Coronary artery (tissue), 2 donors: ENCODE measurements around the gene CSK.
A peak's percentile ranks its signal among the peaks of the same experiment; 100 is the strongest.

Experiments
- DNase-seq: peaks from one replicate; pipeline ENCODE4 v3.0.0-alpha.2; 2017; ENCODE audit warnings: low spot score
- H3K27ac ChIP-seq, 2 donors: fragments of 200-600 bp; sonication (generic); one replicate each; pipeline ENCODE4 v1.5.1; 2016 to 2019
- H3K4me3 ChIP-seq: fragments of 200-600 bp; sonication (generic); 2 replicates; pipeline ENCODE4 v1.5.1; 2016; ENCODE audit warnings: mild to moderate bottlenecking, moderate library complexity
- TF ChIP-seq, protein P1 (sequence below): fragments of 200-600 bp; sonication (generic); IDR thresholded peaks from one replicate; pipeline ENCODE4 v1.5.1; 2019; ENCODE audit warnings: antibody characterized with exemption

Gene CSK

DNA sequence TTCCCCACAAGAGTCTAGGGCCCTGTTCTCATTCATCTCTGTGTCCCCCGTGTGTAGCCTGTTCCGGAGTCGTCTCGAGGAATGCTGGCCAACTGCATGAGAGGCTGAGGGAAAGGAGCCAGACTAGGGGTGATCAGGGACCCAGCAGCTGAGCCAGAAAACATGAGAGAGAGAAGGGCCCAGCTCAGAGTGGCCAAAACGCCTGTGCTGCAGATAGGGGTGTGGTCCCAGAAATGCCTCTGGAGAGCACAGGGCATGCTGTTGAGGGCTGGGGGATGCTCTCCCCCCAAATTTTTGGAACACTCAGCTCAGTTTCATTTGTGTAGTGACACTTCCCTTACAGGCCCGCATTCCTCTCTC is 19.1 kb upstream of the CSK start:
- DNase-seq, result no peak
- no peak overlapping the region for H3K27ac ChIP-seq
- TF ChIP-seq, protein P1, sequence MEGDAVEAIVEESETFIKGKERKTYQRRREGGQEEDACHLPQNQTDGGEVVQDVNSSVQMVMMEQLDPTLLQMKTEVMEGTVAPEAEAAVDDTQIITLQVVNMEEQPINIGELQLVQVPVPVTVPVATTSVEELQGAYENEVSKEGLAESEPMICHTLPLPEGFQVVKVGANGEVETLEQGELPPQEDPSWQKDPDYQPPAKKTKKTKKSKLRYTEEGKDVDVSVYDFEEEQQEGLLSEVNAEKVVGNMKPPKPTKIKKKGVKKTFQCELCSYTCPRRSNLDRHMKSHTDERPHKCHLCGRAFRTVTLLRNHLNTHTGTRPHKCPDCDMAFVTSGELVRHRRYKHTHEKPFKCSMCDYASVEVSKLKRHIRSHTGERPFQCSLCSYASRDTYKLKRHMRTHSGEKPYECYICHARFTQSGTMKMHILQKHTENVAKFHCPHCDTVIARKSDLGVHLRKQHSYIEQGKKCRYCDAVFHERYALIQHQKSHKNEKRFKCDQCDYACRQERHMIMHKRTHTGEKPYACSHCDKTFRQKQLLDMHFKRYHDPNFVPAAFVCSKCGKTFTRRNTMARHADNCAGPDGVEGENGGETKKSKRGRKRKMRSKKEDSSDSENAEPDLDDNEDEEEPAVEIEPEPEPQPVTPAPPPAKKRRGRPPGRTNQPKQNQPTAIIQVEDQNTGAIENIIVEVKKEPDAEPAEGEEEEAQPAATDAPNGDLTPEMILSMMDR, result no peak
- no peak overlapping the region for H3K4me3 ChIP-seq

DNA sequence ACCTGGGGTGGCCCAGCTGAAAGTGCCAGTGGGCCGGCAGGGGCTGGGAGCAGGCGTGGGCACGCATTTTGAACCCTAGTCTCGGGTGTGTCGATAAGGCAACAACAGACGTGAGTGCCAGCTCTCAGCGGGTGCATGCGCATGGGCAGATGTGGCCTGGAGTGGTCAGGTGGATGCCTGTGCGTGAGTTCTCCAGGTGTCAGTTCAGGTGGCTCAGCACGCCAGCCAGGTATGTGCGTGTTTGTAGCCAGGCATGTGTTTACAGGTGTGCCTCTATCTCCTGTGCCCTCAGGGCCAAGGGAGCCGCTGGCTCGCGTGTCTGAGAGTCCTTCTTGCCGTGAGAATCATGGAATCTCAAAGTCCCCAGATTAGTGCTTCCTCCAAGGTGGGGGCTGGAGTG is 18.5 kb upstream of the CSK start:
- TF ChIP-seq, protein P1, result no peak

DNA sequence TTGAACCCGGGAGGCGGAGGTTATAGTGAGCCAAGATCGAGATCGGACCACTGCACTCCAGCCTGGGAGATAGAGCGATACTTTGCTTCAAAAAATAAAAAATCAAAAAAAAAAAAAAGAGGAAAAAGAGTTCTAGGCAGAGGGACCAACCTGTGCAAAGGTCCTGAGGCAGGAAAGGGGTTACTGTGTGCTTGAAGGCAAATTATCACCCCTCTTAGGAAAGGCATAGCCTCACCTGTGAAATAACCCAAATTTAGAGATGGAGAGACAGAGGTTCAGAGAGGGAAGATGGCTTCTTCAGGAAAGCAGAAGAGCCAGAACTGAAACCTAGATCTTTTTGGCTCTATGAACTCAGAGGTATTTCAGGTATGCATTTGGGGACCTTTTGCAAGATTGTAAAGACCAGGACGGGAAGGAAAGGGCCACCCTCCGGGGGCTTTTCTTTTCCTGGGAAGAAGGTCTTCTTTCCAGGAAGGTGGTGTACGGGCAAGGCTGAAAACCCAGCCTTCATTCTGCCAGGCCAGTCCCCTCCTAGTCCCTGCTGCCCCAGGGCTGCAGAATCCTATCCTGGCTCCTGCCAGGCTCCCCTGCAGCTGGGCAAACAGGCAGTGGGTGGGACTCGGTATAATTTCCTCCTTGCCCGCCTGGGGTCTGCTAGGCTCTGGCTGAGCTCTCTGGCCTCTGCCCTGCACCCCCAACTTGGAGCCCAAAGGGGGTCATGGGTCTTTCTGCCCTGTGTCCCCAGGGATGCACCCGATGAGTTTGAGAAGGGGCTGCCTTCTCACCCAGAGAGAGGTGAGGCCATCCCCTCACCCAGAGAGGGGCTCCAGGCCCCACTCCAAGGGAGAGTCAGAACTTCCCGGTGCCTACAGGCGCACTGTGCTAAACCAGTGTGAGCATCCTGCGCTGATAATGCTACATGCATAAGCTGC is 14.4 kb upstream of the CSK start:
- peak; percentile 67 for DNase-seq
- TF ChIP-seq, protein P1, result no peak
- H3K4me3 ChIP-seq, result no peak overlapping the region
- no peak overlapping the region for H3K27ac ChIP-seq

More for the DNA sequence above, 18.5 kb upstream of the CSK start:
- no peak for DNase-seq
- Histone ChIP-seq H3K27ac (no peak overlapping the region), H3K4me3 (no peak overlapping the region)

DNA sequence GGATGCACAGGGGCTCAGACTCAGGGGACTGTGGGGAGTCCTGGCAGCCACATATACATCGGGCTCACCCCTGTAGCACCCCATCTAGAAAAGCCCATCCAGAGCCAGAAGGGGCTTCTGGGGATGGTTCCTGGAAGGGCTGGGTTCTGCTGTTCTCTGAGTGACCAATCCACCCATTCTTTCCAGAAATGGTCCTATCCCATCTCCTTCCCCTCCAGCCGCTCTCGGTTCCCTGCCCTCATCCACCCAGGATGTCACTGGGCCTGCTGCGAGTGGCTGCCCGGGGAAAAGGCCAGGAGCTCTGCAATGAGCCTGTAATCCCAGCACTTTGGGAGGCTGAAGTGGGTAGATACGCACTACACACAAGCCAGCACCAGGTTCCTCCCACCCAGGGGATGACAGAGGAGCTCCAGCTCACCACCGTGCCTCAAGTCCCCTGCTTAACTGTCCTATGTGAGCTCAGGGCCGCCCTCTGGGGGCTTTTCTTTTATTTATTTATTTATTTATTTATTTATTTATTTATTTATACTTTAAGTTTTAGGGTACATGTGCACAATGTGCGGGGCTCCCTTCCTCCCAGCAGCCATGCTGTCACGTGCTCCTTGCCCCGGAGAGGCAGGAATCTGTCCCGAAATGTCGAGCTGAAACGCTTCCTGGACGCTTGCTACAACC is 13.6 kb upstream of the CSK start:
- Histone ChIP-seq H3K4me3 (peak overlapping the region; percentile 47), H3K27ac (no peak overlapping the region)
- TF ChIP-seq, protein P1, result no peak
- DNase-seq, result no peak

DNA sequence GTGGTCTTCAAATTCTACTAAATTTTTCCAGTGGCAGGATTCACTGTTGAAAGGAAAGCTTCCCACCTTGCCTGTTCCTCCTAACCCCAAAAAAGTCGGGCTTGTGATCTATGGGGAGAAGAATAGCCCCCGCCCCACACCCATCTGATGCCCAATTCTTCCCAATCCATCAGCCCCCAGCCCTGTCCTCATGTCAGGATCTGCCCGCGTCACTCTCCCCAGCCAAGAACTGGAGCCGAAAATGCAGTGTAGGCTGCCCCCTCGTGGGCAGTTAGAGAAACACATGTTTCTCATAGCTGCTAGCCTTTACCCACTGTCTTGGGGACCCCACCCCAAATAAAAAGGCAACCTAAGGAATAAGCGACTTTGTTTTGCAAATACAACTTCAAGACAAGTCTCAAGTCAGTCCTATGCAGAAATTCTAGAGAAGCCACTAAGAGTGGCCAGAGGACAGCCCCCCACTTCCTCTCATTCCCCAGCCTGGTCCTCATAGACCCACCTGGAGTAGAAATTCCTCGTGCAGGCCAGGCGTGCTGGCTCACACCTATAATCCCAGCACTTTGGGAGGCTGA is 13.0 kb upstream of the CSK start:
- peak; percentile 72 for DNase-seq
- Histone ChIP-seq H3K27ac (no peak overlapping the region), H3K4me3 (peak overlapping the region; percentile 47)
- TF ChIP-seq, protein P1, result peak; percentile 78

DNA sequence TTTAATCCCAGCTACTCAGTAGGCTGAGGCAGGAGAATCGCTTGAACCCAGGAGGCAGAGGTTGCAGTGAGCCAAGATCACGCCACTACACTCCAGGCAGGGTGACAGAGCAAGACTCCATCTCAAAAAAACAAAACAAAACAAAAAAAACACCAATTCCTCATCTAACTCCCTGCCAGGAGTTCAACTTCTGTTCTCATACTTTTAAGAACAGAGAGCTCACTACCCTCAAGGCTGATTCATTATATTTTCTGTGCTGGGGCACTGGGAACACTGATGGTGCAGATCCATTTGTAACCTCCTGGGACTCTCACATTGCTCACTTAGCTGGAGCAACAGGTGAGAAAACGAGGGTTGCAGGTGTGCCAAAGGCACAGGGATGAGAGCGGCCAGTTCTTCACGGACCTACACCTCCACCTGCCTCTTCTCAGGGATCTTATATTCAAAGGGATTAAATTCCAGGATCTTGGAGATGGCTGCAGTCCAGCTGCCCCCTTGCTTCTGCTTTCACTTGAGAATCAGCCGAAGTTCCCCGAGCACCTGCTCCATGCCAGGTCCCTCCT is 12.3 kb upstream of the CSK start:
- Histone ChIP-seq H3K27ac (no peak overlapping the region), H3K4me3 (no peak overlapping the region)
- TF ChIP-seq, protein P1, result no peak
- DNase-seq, result no peak
